Right lung (tissue), 5 donors: ENCODE data around the gene HOMEZ. TPM values are rescaled to one million over a fixed set of nuclear protein-coding genes. Genes with fewer than 3 reads are reported as not detected.
"Not testable (repeated sequence)": the region's sequence is repeated elsewhere in the genome, so short reads cannot be mapped to it uniquely, and the experiment has no call there.

Source experiments
- DNase-seq, 2 donors: peaks; one replicate each; pipeline ENCODE4 v3.0.0-alpha.2; 2013
- polyA plus RNA-seq, 5 donors: library from polyadenylated mRNA; unstranded; fragments of 120-200 nt; gene quantifications; one replicate each; pipeline versions ENCODE4 v1.2.1 to v1.2.3, GENCODE V29; 2013; ENCODE audit warnings: inconsistent platforms in 1 of 5, low replicate concordance in 1 of 5; ENCODE audit not compliant: insufficient read length in 5 of 5, insufficient read depth in 1 of 5

Gene HOMEZ
- polyA plus RNA-seq, 5 donors = 15.2 to 19.3 (median 16.4) TPM

DNA sequence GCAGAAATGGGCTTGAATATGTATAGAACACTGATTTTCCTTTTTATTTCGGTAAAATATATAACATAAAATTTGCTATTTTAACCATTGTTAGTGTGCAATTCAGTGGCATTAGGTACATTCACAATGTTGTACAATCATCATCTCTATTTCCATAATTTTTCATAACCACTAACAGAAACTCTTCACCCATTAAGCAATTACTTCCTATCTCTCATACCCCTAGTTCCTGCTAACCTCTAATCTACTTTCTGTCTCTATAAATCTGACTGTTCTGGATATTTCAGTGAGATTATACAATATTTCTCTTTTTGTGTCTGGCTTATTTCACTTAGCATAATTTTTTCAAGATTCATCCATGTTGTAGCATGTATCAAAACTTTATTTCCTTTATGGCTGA is 57.1 kb downstream of the HOMEZ start:
- no peak for DNase-seq

DNA sequence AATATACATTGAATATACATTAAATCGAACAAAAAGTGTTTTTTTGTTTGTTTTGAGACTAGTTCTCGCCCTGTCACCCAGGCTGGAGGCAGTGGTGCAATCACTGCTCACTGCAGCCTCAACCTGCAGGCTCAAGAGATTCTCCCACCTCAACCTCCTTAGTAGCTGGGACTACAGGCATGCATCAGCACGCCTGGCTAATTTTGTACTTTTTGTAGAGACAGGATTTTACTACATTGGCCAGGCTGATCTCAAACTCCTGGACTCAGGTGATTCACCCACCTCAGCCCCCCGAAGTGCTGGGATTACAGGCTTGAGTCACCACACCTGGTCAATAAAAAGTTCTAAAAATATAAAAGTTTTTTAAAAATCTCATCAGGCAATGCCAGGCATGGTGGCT is 58.4 kb downstream of the HOMEZ start:
- no peak for DNase-seq

GRCh38 chr14:23224958-23225357 is 61.0 kb downstream of the HOMEZ start:
- DNase-seq = not testable (repeated sequence)

Other genes starting within 250 kb of the HOMEZ start
- not detected for gene PSMB11, start 243.9 kb downstream of the HOMEZ start, polyA plus RNA-seq
- gene CDH24, start 228.6 kb downstream of the HOMEZ start, polyA plus RNA-seq = 10 to 100 TPM in 4 of 5 donors, 1 to 10 TPM in 1; 9.7 to 13.7 (median 12.2) TPM
- gene ACIN1, start 191.0 kb downstream of the HOMEZ start, polyA plus RNA-seq = 100 to 1,000 TPM; 277 to 378 (median 335) TPM
- gene C14orf119, start 190.6 kb downstream of the HOMEZ start, polyA plus RNA-seq = 10 to 100 TPM; 57.4 to 70.3 (median 64.5) TPM
- gene CIROP, start 181.1 kb downstream of the HOMEZ start, polyA plus RNA-seq = under 1 TPM in 2 of 5 donors, not detected in 3; 0.05 to 0.06 TPM
- under 1 TPM; 0.10 to 0.23 (median 0.16) TPM for gene CEBPE, start 166.9 kb downstream of the HOMEZ start, polyA plus RNA-seq
- 100 to 1,000 TPM; 107 to 140 (median 126) TPM for gene SLC7A8, start 102.5 kb downstream of the HOMEZ start, polyA plus RNA-seq
- 1 to 10 TPM in 2 of 5 donors, under 1 TPM in 2, not detected in 1; 0.65 to 1.6 (median 1.1) TPM for gene RNF212B, start 48.2 kb downstream of the HOMEZ start, polyA plus RNA-seq
- gene PPP1R3E, start 16.7 kb upstream of the HOMEZ start, polyA plus RNA-seq = 10 to 100 TPM; 18.4 to 24.7 (median 22.0) TPM
- 10 to 100 TPM; 35.9 to 42.0 (median 37.3) TPM for gene BCL2L2, start 20.7 kb upstream of the HOMEZ start, polyA plus RNA-seq
- 100 to 1,000 TPM; 191 to 227 (median 216) TPM for gene PABPN1, start 35.3 kb upstream of the HOMEZ start, polyA plus RNA-seq
- 10 to 100 TPM; 26.1 to 41.7 (median 33.6) TPM for gene SLC22A17, start 66.8 kb upstream of the HOMEZ start, polyA plus RNA-seq
- gene EFS, start 79.0 kb upstream of the HOMEZ start, polyA plus RNA-seq = 10 to 100 TPM; 37.4 to 67.0 (median 49.9) TPM
- not detected for gene IL25, start 86.7 kb upstream of the HOMEZ start, polyA plus RNA-seq
- gene CMTM5, start 90.9 kb upstream of the HOMEZ start, polyA plus RNA-seq = 1 to 10 TPM; 2.3 to 4.9 (median 3.9) TPM
- under 1 TPM in 2 of 5 donors, not detected in 3; 0.03 to 0.18 TPM for gene MYH6, start 122.1 kb upstream of the HOMEZ start, polyA plus RNA-seq
- 10 to 100 TPM in 1 of 5 donors, under 1 TPM in 4; 0.06 to 22.5 (median 0.27) TPM for gene MYH7, start 149.5 kb upstream of the HOMEZ start, polyA plus RNA-seq
- gene NGDN, start 183.6 kb upstream of the HOMEZ start, polyA plus RNA-seq = 10 to 100 TPM; 60.6 to 75.5 (median 64.0) TPM